OCI-LY7 (cell line): ENCODE data around the gene PRDM10. TPM values are rescaled to one million over a fixed set of nuclear protein-coding genes. Genes with fewer than 3 reads are reported as not detected.
A peak's percentile ranks its signal among the peaks of the same experiment; 100 is the strongest.

ENCODE experiments used
- BruUV-seq: library from RNA; stranded (reverse); fragments of 400-500 nt; replicated peaks from 2 replicates; lab custom pipeline; 2021; lab: Mats Ljungman, UMichigan
- CTCF ChIA-PET: fragments of 300-600 bp; sonication (Branson Sonifier 250); formaldehyde crosslinking; loops from one replicate; lab custom pipeline; 2022; ENCODE audit warnings: antibody characterized with exemption; ENCODE audit not compliant: unreplicated experiment; lab: Charles Lee
- POLR2A ChIA-PET: fragments of 300-600 bp; sonication (Branson Sonifier 250); formaldehyde crosslinking; loops from one replicate; lab custom pipeline; 2022; ENCODE audit warnings: antibody characterized with exemption; lab: Charles Lee
- DNase-seq: peaks from one replicate; pipeline ENCODE4 v3.0.0-alpha.2; 2015; ENCODE audit warnings: low spot score
- H2AFZ ChIP-seq: fragments of 200-600 bp; sonication (generic), shearing (Covaris generic); 2 replicates; pipeline ENCODE4 v1.6.1; 2014; ENCODE audit warnings: mild to moderate bottlenecking, antibody characterized with exemption, low read length, moderate library complexity
- H3K27ac ChIP-seq: fragments of 200-600 bp; sonication (generic); 2 replicates; pipeline ENCODE4 v1.5.1; 2014; ENCODE audit warnings: mixed run types, low read depth, mild to moderate bottlenecking, moderate library complexity, low read length, inconsistent platforms; ENCODE audit not compliant: poor library complexity, severe bottlenecking
- H3K36me3 ChIP-seq: fragments of 200-600 bp; sonication (generic); 2 replicates; pipeline ENCODE4 v1.6.1; 2014; ENCODE audit warnings: mild to moderate bottlenecking, antibody characterized with exemption, low read length, moderate library complexity, mixed read lengths; ENCODE audit not compliant: insufficient read depth
- H3K4me1 ChIP-seq: fragments of 200-600 bp; sonication (generic); 2 replicates; pipeline ENCODE4 v1.5.1; 2014; ENCODE audit warnings: mild to moderate bottlenecking, low read length; ENCODE audit not compliant: insufficient read depth, poor library complexity, severe bottlenecking
- H3K4me2 ChIP-seq: fragments of 200-600 bp; sonication (generic); 2 replicates; pipeline ENCODE4 v1.6.1; 2014; ENCODE audit warnings: mild to moderate bottlenecking, low read length
- H3K4me3 ChIP-seq: fragments of 200-600 bp; sonication (generic); 2 replicates; pipeline ENCODE4 v1.5.1; 2014; ENCODE audit warnings: mild to moderate bottlenecking, low read depth, low read length; ENCODE audit not compliant: poor library complexity, severe bottlenecking
- H3K79me2 ChIP-seq: fragments of 200-600 bp; sonication (generic); 2 replicates; pipeline ENCODE4 v1.6.1; 2016; ENCODE audit warnings: low read depth, mild to moderate bottlenecking, low read length, moderate library complexity, mixed read lengths; ENCODE audit not compliant: insufficient read depth
- H3K9me2 ChIP-seq: fragments of 200-600 bp; sonication (generic); 2 replicates; pipeline ENCODE4 v1.6.1; 2016; ENCODE audit warnings: mild to moderate bottlenecking, low read length, mixed read lengths; ENCODE audit not compliant: insufficient read depth
- H3K9me3 ChIP-seq: fragments of 200-600 bp; sonication (generic); 2 replicates; pipeline ENCODE4 v1.6.1; 2014; ENCODE audit warnings: mild to moderate bottlenecking, mixed run types, low read length, mixed read lengths
- H4K20me1 ChIP-seq: fragments of 200-600 bp; sonication (generic); 2 replicates; pipeline ENCODE4 v1.6.1; 2014; ENCODE audit warnings: mild to moderate bottlenecking, antibody characterized with exemption, low read length, moderate library complexity, mixed read lengths; ENCODE audit not compliant: insufficient read depth
- EZH2phosphoT487 ChIP-seq: fragments of 200-600 bp; sonication (generic); IDR thresholded peaks from 2 replicates; pipeline ENCODE4 v1.6.1; 2018; ENCODE audit warnings: low read depth, borderline replicate concordance, mild to moderate bottlenecking, mixed run types, antibody characterized with exemption, low read length, moderate library complexity, mixed read lengths
- intact Hi-C: fragments of 100-400 bp; cut with micrococcal nuclease; formaldehyde crosslinking; loops from one replicate; pipeline ENCODE4 v1.10.0; 2022; ENCODE audit not compliant: unreplicated experiment
- total RNA-seq, 2 experiments: library from RNA; depleted of rRNA in 1 of 2; stranded (reverse); fragments of >200 nt in 1 of 2; shearing (Covaris generic) in 1 of 2; gene quantifications; 2 replicates each; pipeline ENCODE4 v1.2.3, GENCODE V29; 2014 to 2022
- TF ChIP-seq, protein P1 (sequence below): fragments of 200-600 bp; sonication (generic); conservative IDR thresholded peaks from 2 replicates; pipeline ENCODE4 v1.5.1; 2014; ENCODE audit warnings: mild to moderate bottlenecking, antibody characterized with exemption, low read length, moderate library complexity, mixed read lengths

Gene PRDM10
- total RNA-seq, 2 experiments from 2014 or later = 29.8 to 60.6 TPM

DNA sequence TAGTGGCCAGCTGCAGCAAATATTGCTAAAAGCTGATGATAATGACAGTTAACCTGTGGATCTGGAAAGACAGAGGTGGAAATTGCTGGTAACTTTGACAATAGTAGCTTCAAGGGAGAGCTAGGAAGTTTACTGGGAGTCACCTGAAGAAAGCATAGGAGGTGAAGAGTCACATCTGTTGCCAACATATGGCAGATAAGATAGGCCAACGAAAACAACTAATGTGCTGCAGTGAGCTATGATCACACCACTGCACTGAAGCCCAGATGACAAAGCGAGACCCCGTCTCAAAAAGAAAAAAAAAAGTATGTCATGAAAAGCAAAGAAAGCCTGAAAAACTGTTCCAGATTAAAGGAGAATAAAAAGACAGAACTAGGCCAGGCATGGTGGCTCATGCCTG lies 4.3 kb upstream of the PRDM10 start:
- DNase-seq = no peak
- Histone ChIP-seq H4K20me1 (no peaks in the 10 kb centered on the region), H3K9me2 (no peaks in the 10 kb centered on the region), H3K27ac (no peak overlapping the region), H3K9me3 (no peaks in the 10 kb centered on the region), H3K4me2 (no peak overlapping the region), H3K4me1 (peaks cover 56% of the 10 kb centered on the region), H3K4me3 (no peak overlapping the region), H2AFZ (no peak overlapping the region), H3K36me3 (no peaks in the 10 kb centered on the region), H3K79me2 (no peaks in the 10 kb centered on the region)
- no TSS peak for BruUV-seq
- POLR2A ChIA-PET = interaction anchor here (0.6 to 2.1 kb wide), 7 partner anchors 15 to 122 kb away, joined by 3 to 9 read pairs (median 4); no protein-coding TSS in a partner anchor
- CTCF ChIA-PET = interaction anchor here (1.7 kb wide), 1 partner anchor 64 kb away, joined by 4 read pairs; no protein-coding TSS in a partner anchor
- TF ChIP-seq, protein P1, sequence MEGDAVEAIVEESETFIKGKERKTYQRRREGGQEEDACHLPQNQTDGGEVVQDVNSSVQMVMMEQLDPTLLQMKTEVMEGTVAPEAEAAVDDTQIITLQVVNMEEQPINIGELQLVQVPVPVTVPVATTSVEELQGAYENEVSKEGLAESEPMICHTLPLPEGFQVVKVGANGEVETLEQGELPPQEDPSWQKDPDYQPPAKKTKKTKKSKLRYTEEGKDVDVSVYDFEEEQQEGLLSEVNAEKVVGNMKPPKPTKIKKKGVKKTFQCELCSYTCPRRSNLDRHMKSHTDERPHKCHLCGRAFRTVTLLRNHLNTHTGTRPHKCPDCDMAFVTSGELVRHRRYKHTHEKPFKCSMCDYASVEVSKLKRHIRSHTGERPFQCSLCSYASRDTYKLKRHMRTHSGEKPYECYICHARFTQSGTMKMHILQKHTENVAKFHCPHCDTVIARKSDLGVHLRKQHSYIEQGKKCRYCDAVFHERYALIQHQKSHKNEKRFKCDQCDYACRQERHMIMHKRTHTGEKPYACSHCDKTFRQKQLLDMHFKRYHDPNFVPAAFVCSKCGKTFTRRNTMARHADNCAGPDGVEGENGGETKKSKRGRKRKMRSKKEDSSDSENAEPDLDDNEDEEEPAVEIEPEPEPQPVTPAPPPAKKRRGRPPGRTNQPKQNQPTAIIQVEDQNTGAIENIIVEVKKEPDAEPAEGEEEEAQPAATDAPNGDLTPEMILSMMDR = no peak
- TF ChIP-seq EZH2phosphoT487 = no peak
- intact Hi-C loops = loop anchor here (10.0 kb wide), 1 partner anchor 308 kb away; the partner anchor contains the start of gene ZBTB44

DNA sequence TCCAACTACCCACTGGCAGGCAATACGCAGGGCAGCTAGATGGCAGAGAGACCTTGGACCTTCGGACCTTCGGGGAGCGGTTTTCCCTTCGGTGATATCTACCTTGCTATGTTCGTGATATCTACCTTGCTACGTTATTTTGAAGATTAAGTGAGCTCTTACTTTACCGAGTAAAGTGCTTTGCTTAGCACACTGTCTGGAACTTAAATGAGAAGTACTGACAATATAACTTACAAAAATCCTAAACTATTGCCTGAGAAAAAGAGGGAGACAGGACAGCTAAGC lies 1.0 kb upstream of the PRDM10 start:
- no peaks in the 10 kb centered on the region for H3K36me3 ChIP-seq
- peak overlapping the region; percentile 91 for H3K4me3 ChIP-seq
- ChIA-PET POLR2A (interaction anchor here (0.5 to 6.5 kb wide), 36 partner anchors 8 to 178 kb away, joined by 3 to 89 read pairs (median 6); partner anchors contain the start of gene APLP2), CTCF (interaction anchor here (0.6 to 2.3 kb wide), 11 partner anchors 10 to 129 kb away, joined by 3 to 12 read pairs (median 4); no protein-coding TSS in a partner anchor)
- no peak for DNase-seq
- H2AFZ ChIP-seq = peak overlapping the region; percentile 75; the same call in 1 of the 2 replicates
- peak overlapping the region; percentile 72 for H3K4me2 ChIP-seq
- H3K27ac ChIP-seq = peak overlapping the region; percentile 89
- no peaks in the 10 kb centered on the region for H3K9me3 ChIP-seq
- intact Hi-C loops = loop anchor here (1.0 to 10.0 kb wide), 7 partner anchors 31 to 311 kb away; partner anchors contain the start of gene ZBTB44
- BruUV-seq = no TSS peak
- no peak for TF ChIP-seq EZH2phosphoT487
- TF ChIP-seq, protein P1 = no peak
- H4K20me1 ChIP-seq = no peaks in the 10 kb centered on the region
- no peaks in the 10 kb centered on the region for H3K9me2 ChIP-seq
- peaks cover 67% of the 10 kb centered on the region for H3K4me1 ChIP-seq
- H3K79me2 ChIP-seq = peaks cover 23% of the 10 kb centered on the region
